ENCODE results near the gene AP4B1.

AP4B1 gene

GRCh38 chr1:113890816-113891215, 13.8 kb downstream of the AP4B1 start (continued):
- TF ChIP-seq, protein P1, sequence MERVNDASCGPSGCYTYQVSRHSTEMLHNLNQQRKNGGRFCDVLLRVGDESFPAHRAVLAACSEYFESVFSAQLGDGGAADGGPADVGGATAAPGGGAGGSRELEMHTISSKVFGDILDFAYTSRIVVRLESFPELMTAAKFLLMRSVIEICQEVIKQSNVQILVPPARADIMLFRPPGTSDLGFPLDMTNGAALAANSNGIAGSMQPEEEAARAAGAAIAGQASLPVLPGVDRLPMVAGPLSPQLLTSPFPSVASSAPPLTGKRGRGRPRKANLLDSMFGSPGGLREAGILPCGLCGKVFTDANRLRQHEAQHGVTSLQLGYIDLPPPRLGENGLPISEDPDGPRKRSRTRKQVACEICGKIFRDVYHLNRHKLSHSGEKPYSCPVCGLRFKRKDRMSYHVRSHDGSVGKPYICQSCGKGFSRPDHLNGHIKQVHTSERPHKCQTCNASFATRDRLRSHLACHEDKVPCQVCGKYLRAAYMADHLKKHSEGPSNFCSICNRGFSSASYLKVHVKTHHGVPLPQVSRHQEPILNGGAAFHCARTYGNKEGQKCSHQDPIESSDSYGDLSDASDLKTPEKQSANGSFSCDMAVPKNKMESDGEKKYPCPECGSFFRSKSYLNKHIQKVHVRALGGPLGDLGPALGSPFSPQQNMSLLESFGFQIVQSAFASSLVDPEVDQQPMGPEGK (CRISPR knock-in tag; IDR thresholded peaks at IDR 0.05; ENCODE audit: borderline replicate concordance) = no peak
- TF ChIP-seq ARNTL (CRISPR knock-in tag; IDR thresholded peaks at IDR 0.05; ENCODE audit: borderline replicate concordance, low read depth) = no peak

GRCh38 chr1:113887402-113888175, 17.0 kb downstream of the AP4B1 start, which contains the start of gene BCL2L15:
Gene BCL2L15, minus strand, starts transcription at chr1:113887581. Its CDS starts 206 bp downstream, at chr1:113887375.
- TF ChIP-seq ZNF565 (CRISPR knock-in tag; conservative IDR thresholded peaks at IDR 0.05; ENCODE audit: low read depth) = no peak
- no peak for TF ChIP-seq ZNF8 (CRISPR knock-in tag; IDR thresholded peaks at IDR 0.05)
- no peak for TF ChIP-seq TOX (CRISPR knock-in tag; IDR thresholded peaks at IDR 0.05; ENCODE audit: borderline replicate concordance)
- no peak for TF ChIP-seq CREB5 (CRISPR knock-in tag; IDR thresholded peaks at IDR 0.05; ENCODE audit: low read depth)
- no peak for TF ChIP-seq ARNTL (CRISPR knock-in tag; IDR thresholded peaks at IDR 0.05; ENCODE audit: borderline replicate concordance, low read depth)
- no peak for TF ChIP-seq ZFP3 (CRISPR knock-in tag; IDR thresholded peaks at IDR 0.05)
- TF ChIP-seq SNAI2 (CRISPR knock-in tag; IDR thresholded peaks at IDR 0.05) = no peak
- no peak for TF ChIP-seq ISL1 (CRISPR knock-in tag; IDR thresholded peaks at IDR 0.05)
- no peak for TF ChIP-seq POU6F1 (CRISPR knock-in tag; IDR thresholded peaks at IDR 0.05; ENCODE audit: borderline replicate concordance, low read depth)
- no peak for TF ChIP-seq TCF4 (CRISPR knock-in tag; IDR thresholded peaks at IDR 0.05; ENCODE audit: borderline replicate concordance)
- TF ChIP-seq, protein P2, sequence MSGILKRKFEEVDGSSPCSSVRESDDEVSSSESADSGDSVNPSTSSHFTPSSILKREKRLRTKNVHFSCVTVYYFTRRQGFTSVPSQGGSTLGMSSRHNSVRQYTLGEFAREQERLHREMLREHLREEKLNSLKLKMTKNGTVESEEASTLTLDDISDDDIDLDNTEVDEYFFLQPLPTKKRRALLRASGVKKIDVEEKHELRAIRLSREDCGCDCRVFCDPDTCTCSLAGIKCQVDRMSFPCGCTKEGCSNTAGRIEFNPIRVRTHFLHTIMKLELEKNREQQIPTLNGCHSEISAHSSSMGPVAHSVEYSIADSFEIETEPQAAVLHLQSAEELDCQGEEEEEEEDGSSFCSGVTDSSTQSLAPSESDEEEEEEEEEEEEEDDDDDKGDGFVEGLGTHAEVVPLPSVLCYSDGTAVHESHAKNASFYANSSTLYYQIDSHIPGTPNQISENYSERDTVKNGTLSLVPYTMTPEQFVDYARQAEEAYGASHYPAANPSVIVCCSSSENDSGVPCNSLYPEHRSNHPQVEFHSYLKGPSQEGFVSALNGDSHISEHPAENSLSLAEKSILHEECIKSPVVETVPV (CRISPR knock-in tag; IDR thresholded peaks at IDR 0.05) = no peak
- no peak for ATAC-seq

GRCh38 chr1:113886417-113887401, 17.9 kb downstream of the AP4B1 start:
- TF ChIP-seq TCF4 (CRISPR knock-in tag; IDR thresholded peaks at IDR 0.05; ENCODE audit: borderline replicate concordance) = no peak
- TF ChIP-seq ZC3H10 (CRISPR knock-in tag; IDR thresholded peaks at IDR 0.05) = no peak
- TF ChIP-seq CREB5 (CRISPR knock-in tag; IDR thresholded peaks at IDR 0.05; ENCODE audit: low read depth) = no peak
- TF ChIP-seq TOX (CRISPR knock-in tag; IDR thresholded peaks at IDR 0.05; ENCODE audit: borderline replicate concordance) = no peak
- TF ChIP-seq BACH2 (CRISPR knock-in tag; IDR thresholded peaks at IDR 0.05; ENCODE audit: borderline replicate concordance) = no peak
- no peak for TF ChIP-seq ARNTL (CRISPR knock-in tag; IDR thresholded peaks at IDR 0.05; ENCODE audit: borderline replicate concordance, low read depth)
- no peak for TF ChIP-seq ZNF8 (CRISPR knock-in tag; IDR thresholded peaks at IDR 0.05)
- TF ChIP-seq GLIS3 (CRISPR knock-in tag; IDR thresholded peaks at IDR 0.05) = no peak
- no peak for TF ChIP-seq PPARA (CRISPR knock-in tag; IDR thresholded peaks at IDR 0.05; ENCODE audit: borderline replicate concordance)
- TF ChIP-seq POU6F1 (CRISPR knock-in tag; IDR thresholded peaks at IDR 0.05; ENCODE audit: borderline replicate concordance, low read depth) = no peak
- TF ChIP-seq ZFP30 (CRISPR knock-in tag; IDR thresholded peaks at IDR 0.05) = no peak
- TF ChIP-seq, protein P2 (CRISPR knock-in tag; IDR thresholded peaks at IDR 0.05) = no peak
- no peak for ATAC-seq

Measured in SK-N-SH treated with all-trans-retinoic acid at 6 μM for 48 hours (cell line).